ENCODE measurements around the gene RGL1.

DNA sequence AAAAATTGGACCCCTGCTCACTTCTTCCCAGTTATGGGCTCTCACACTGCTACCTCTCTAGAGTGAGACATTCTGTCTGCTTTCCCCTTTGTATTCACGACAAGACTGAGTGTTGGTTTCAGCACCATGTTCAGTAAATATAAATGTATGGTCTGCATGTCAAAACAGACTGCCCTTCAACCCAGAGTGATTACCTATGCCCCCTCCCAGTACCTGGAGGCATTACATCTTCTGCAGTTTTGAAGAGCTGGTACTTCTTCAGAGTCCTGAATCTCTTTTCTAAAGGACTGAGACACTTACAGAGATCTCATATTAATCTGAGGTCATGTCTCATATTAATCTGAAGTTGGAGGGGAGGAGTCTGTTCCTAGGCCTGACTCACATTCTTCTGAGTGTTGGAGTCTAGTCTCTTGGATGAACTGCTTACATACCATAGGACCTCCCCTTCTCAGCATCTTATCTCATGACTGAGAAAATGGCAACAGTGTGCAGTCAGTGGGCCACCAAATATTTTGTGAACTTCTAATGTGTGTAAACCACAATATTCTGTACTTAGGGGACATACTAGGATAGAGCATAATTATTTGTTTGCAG, 80.3 kb downstream of the RGL1 start:
- TF ChIP-seq POLR2A (IDR thresholded peaks at IDR 0.05; ENCODE audit: low read depth, low read length) (no peak), POLR2AphosphoS5 (IDR thresholded peaks at IDR 0.05; ENCODE audit: low read depth, low read length) (no peak)
